Gastrocnemius medialis (tissue), 4 donors: Measurements from ENCODE around the gene ZNF528.

ENCODE experiments used
- POLR2A ChIP-seq, 2 donors: fragments of 450-650 bp; IDR thresholded peaks; one replicate each; pipeline ENCODE4 v1.6.1; 2017; ENCODE audit warnings: antibody characterized with exemption in 2 of 2, mild to moderate bottlenecking in 2 of 2, moderate library complexity in 2 of 2
- TF ChIP-seq, protein P1 (sequence below), 5 experiments: fragments of 450-650 bp in 3 of 5; fragments of 200-600 bp in 2 of 5; sonication (generic) in 2 of 5; IDR thresholded peaks in 4 of 5; conservative IDR thresholded peaks in 1 of 5; 1 replicate in 4 of 5; 2 replicates in 1 of 5; pipeline ENCODE4 v1.5.1; 2016 to 2019; ENCODE audit warnings: antibody characterized with exemption in 5 of 5, mild to moderate bottlenecking in 3 of 5, moderate library complexity in 3 of 5

DNA sequence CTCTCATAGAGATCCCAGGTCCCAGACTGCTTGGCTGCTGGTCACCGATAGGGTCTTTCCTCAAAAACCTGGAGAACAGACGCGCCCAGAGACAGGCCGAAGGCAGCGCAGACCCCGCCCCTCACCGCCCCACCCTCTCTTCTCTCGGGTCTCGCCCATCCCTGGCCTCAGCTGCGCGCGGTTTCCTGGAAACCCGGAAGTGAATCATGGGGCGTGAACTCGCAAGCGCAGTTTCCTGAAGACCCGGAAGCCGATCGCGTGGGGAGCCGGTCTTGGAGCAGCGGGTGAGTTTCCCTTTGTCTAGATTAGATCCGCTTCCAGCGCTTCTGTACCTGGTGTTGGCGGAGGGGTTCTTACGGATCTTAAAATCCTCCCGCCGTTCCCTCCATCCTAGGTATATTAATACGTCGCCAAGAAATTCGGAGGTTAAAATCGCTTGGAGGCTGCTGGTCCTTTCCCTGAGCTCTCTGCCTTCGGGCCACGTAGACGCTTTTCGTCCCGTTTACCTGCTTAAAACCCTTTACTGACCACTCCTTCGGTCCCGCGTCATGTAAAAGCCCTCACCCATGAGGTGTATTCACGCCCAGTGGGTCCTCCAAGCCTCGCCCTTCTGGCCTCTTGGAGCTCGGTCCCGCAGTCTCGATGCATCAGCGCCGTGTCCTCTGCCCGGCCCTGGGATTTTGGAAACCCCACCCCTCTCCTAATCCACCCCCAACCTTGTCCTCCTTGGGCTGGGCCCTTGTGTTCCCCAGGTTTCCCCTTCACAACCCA lies 55.9 kb downstream of the ZNF528 start, which contains the start of gene ZNF578:
- TF ChIP-seq, protein P1, sequence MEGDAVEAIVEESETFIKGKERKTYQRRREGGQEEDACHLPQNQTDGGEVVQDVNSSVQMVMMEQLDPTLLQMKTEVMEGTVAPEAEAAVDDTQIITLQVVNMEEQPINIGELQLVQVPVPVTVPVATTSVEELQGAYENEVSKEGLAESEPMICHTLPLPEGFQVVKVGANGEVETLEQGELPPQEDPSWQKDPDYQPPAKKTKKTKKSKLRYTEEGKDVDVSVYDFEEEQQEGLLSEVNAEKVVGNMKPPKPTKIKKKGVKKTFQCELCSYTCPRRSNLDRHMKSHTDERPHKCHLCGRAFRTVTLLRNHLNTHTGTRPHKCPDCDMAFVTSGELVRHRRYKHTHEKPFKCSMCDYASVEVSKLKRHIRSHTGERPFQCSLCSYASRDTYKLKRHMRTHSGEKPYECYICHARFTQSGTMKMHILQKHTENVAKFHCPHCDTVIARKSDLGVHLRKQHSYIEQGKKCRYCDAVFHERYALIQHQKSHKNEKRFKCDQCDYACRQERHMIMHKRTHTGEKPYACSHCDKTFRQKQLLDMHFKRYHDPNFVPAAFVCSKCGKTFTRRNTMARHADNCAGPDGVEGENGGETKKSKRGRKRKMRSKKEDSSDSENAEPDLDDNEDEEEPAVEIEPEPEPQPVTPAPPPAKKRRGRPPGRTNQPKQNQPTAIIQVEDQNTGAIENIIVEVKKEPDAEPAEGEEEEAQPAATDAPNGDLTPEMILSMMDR (IDR thresholded peaks at IDR 0.05 in 4 of 5, conservative IDR thresholded peaks at IDR 0.05 in 1 of 5) = no peak
- no peak for TF ChIP-seq POLR2A (IDR thresholded peaks at IDR 0.05)
